HepG2 (cell line): Measurements from ENCODE around the gene DAZL. TPM values are rescaled to one million over a fixed set of nuclear protein-coding genes. Genes with fewer than 3 reads are reported as not detected.

Source experiments
- ATAC-seq: fragments of 200-7000 bp; cut with Tn5 transposase; 3 replicates; pipeline ENCODE4 v1.9.1; 2020; ENCODE audit warnings: mild to moderate bottlenecking, moderate library complexity
- BruUV-seq: library from RNA; stranded (reverse); fragments of 400-500 nt; replicated peaks from 2 replicates; lab custom pipeline; 2021; lab: Mats Ljungman, UMichigan
- CTCF ChIA-PET: fragments of 300-600 bp; formaldehyde crosslinking; extraction: SDS; loops from one replicate; lab custom pipeline; 2021; ENCODE audit warnings: low total read pairs, inconsistent platforms, low intra/inter-chr PET ratio; lab: Yijun Ruan, JAX
- POLR2A ChIA-PET: fragments of 350-600 bp; sonication (Branson Sonifier 250); formaldehyde crosslinking; loops from one replicate; lab custom pipeline; 2020; ENCODE audit warnings: antibody characterized with exemption, inconsistent platforms; lab: Yijun Ruan, JAX
- DNase-seq: peaks from one replicate; pipeline ENCODE4 v3.0.0-alpha.2; 2015; ENCODE audit warnings: low spot score
- FAIRE-seq: peaks from 3 replicates; lab custom pipeline; 2011; peaks lifted over from hg19 to GRCh38; lab: Jason Lieb, UNC
- H2AFZ ChIP-seq: one replicate; pipeline ENCODE4 v1.6.1; 2011; ENCODE audit warnings: low read length, inconsistent platforms
- H3K27ac ChIP-seq: fragments of 300-600 bp; 3 replicates; pipeline ENCODE4 v1.8.0; 2011; ENCODE audit warnings: mixed run types, mild to moderate bottlenecking, mixed read lengths, low read length, inconsistent platforms; ENCODE audit not compliant: insufficient read depth; ENCODE audit errors: extremely low read length
- H3K27me3 ChIP-seq, 2 experiments: fragments of 200-600 bp in 1 of 2; 2 replicates in 1 of 2; 3 replicates in 1 of 2; pipeline versions ENCODE4 v1.6.0 to v1.8.0; 2011; ENCODE audit warnings: low read length in 2 of 2, mild to moderate bottlenecking in 2 of 2, moderate library complexity in 2 of 2, inconsistent platforms in 1 of 2; ENCODE audit not compliant: insufficient read depth in 2 of 2, control insufficient read depth in 1 of 2
- H3K36me3 ChIP-seq, 2 experiments: fragments of 200-600 bp in 1 of 2; replicated peaks in 1 of 2; 2 replicates in 1 of 2; 3 replicates in 1 of 2; pipeline versions ENCODE4 v1.5.1 to v1.8.0; 2011; ENCODE audit warnings: low read length in 2 of 2, inconsistent platforms in 1 of 2; ENCODE audit not compliant: insufficient read depth in 2 of 2, control insufficient read depth in 1 of 2
- H3K4me1 ChIP-seq: 2 replicates; pipeline ENCODE4 v1.5.1; 2012; ENCODE audit warnings: low read length, inconsistent platforms; ENCODE audit not compliant: insufficient read depth
- H3K4me2 ChIP-seq: 2 replicates; pipeline ENCODE4 v1.6.0; 2011; ENCODE audit warnings: low read depth, low read length, inconsistent platforms
- H3K4me3 ChIP-seq, 3 experiments: fragments of 200-600 bp in 1 of 3; sonication (generic), shearing (Covaris generic) in 1 of 3; replicated peaks in 1 of 3; 2 replicates each; pipeline ENCODE4 v1.5.1; 2011 to 2016; ENCODE audit warnings: low read length in 3 of 3, inconsistent platforms in 2 of 3, low read depth in 2 of 3, mild to moderate bottlenecking in 2 of 3, control low read depth in 1 of 3, mixed read lengths in 1 of 3; ENCODE audit not compliant: insufficient read depth in 1 of 3
- H3K79me2 ChIP-seq: one replicate; pipeline ENCODE4 v1.6.1; 2011; ENCODE audit warnings: low read length, inconsistent platforms; ENCODE audit not compliant: insufficient read depth
- H3K9ac ChIP-seq: 2 replicates; pipeline ENCODE4 v1.6.0; 2011; ENCODE audit warnings: mild to moderate bottlenecking, low read depth, low read length, inconsistent platforms; ENCODE audit not compliant: insufficient read depth
- H3K9me3 ChIP-seq: 2 replicates; pipeline ENCODE4 v1.5.1; 2012; ENCODE audit warnings: mild to moderate bottlenecking, low read length
- H4K20me1 ChIP-seq: 2 replicates; pipeline ENCODE4 v1.6.0; 2011; ENCODE audit warnings: inconsistent platforms, mild to moderate bottlenecking, low read length, moderate library complexity; ENCODE audit not compliant: insufficient read depth
- BCL3 ChIP-seq: sonication (generic); formaldehyde crosslinking; IDR thresholded peaks from 2 replicates; pipeline ENCODE4 v1.5.1; 2020; ENCODE audit warnings: mild to moderate bottlenecking, missing genetic modification reagents, moderate library complexity
- CCAR2 ChIP-seq: fragments of 200-400 bp; formaldehyde crosslinking; optimal IDR thresholded peaks from 2 replicates; pipeline ENCODE3; 2018; ENCODE audit warnings: low read depth, mild to moderate bottlenecking, low read length, moderate library complexity
- FOXA3 ChIP-seq: IDR thresholded peaks from 2 replicates; pipeline ENCODE4 v1.6.1; 2016; ENCODE audit warnings: missing genetic modification reagents, missing compliant biosample characterization
- HOXA7 ChIP-seq: sonication (generic); formaldehyde crosslinking; IDR thresholded peaks from 2 replicates; pipeline ENCODE4 v1.8.1; 2022; ENCODE audit warnings: mild to moderate bottlenecking, missing genetic modification reagents, moderate library complexity
- IKZF1 ChIP-seq: fragments of 450-650 bp; IDR thresholded peaks from 2 replicates; pipeline ENCODE4 v1.7.1; 2016
- KLF6 ChIP-seq: IDR thresholded peaks from 2 replicates; pipeline ENCODE4 v1.8.0; 2016; ENCODE audit warnings: missing biosample characterization, missing genetic modification reagents
- RFXAP ChIP-seq: sonication (generic); formaldehyde crosslinking; IDR thresholded peaks from 2 replicates; pipeline ENCODE4 v1.4.0; 2020; ENCODE audit warnings: missing genetic modification reagents, borderline replicate concordance
- SP2 ChIP-seq: sonication (generic); formaldehyde crosslinking; IDR thresholded peaks from 2 replicates; pipeline ENCODE4 v1.5.1; 2020; ENCODE audit warnings: mild to moderate bottlenecking, missing genetic modification reagents
- SYNCRIP ChIP-seq: fragments of 200-400 bp; formaldehyde crosslinking; IDR thresholded peaks from 2 replicates; pipeline ENCODE4 v1.6.1; 2018; ENCODE audit warnings: mild to moderate bottlenecking, low read depth, low read length; ENCODE audit not compliant: insufficient read depth
- TMF1 ChIP-seq: sonication (generic); formaldehyde crosslinking; IDR thresholded peaks from 2 replicates; pipeline ENCODE4 v1.8.1; 2022; ENCODE audit warnings: low read depth, missing genetic modification reagents
- ZBTB39 ChIP-seq: sonication (generic); formaldehyde crosslinking; IDR thresholded peaks from 2 replicates; pipeline ENCODE4 v1.5.0; 2020; ENCODE audit warnings: missing genetic modification reagents
- ZC3H13 ChIP-seq: sonication (generic); formaldehyde crosslinking; IDR thresholded peaks from 2 replicates; pipeline ENCODE4 v1.8.1; 2023; ENCODE audit warnings: mild to moderate bottlenecking, missing genetic modification reagents, moderate library complexity
- ZNF143 ChIP-seq: sonication (generic); formaldehyde crosslinking; IDR thresholded peaks from 2 replicates; pipeline ENCODE4 v1.4.0; 2020; ENCODE audit warnings: missing genetic modification reagents
- ZNF207 ChIP-seq: fragments of 450-650 bp; IDR thresholded peaks from 2 replicates; pipeline ENCODE4 v1.6.1; 2016; ENCODE audit warnings: antibody characterized with exemption, borderline replicate concordance
- ZNF503 ChIP-seq: sonication (generic); formaldehyde crosslinking; IDR thresholded peaks from 2 replicates; pipeline ENCODE4 v1.4.0; 2020; ENCODE audit warnings: missing genetic modification reagents
- ZNF687 ChIP-seq: sonication (generic); formaldehyde crosslinking; IDR thresholded peaks from 2 replicates; pipeline ENCODE4 v1.5.1; 2020; ENCODE audit warnings: mild to moderate bottlenecking, missing genetic modification reagents, moderate library complexity
- WGBS: methylation state at CpG from one replicate; pipeline ENCODE4 v1.1.6; 2017; ENCODE audit warnings: low lambda C conversion rate; 5-methylcytosine and 5-hydroxymethylcytosine counted together
- in situ Hi-C: cut with HindIII; loops from 2 replicates; pipeline ENCODE4 v1.10.0; 2017; ENCODE audit warnings: low pct_unique_long_range_greater_than_20kb; ENCODE audit not compliant: extremely low pct_ligation_motif_present
- intact Hi-C: fragments of 100-400 bp; cut with micrococcal nuclease; formaldehyde crosslinking; loops from one replicate; pipeline ENCODE4 v1.10.0; 2022; ENCODE audit not compliant: unreplicated experiment
- polyA plus RNA-seq, 8 experiments: library from polyadenylated mRNA; depleted of rRNA in 3 of 8; stranded (reverse) in 7 of 8; unstranded in 1 of 8; fragments of >200 nt; fragmentation: Illumina TruSeq in 4 of 8; extraction: Trizol in 4 of 8; gene quantifications; 2 replicates each; pipeline versions ENCODE4 v1.2.1 to v1.2.3, GENCODE V29; 2011 to 2016; ENCODE audit warnings: low read depth in 4 of 8, missing spikeins in 1 of 8, mixed read lengths in 1 of 8; ENCODE audit not compliant: insufficient read depth in 1 of 8
- total RNA-seq, 5 experiments: library from RNA; depleted of rRNA; stranded (reverse); fragments of >200 nt; fragmentation: Illumina TruSeq; extraction: Trizol; gene quantifications; 2 replicates each; pipeline ENCODE4 v1.2.3, GENCODE V29; 2016; ENCODE audit warnings: low read depth in 1 of 5

The DAZL gene
- total and polyA plus RNA-seq, 2 of the 13 experiments (the other 11 are each of a cell fraction or from before 2014, with no cell fraction given), result not detected

- no peaks in the 10 kb centered on the region for H3K79me2 ChIP-seq
- H3K4me3 ChIP-seq, result no peak overlapping the region
- no peak overlapping the region for H3K27ac ChIP-seq
- TF ChIP-seq SYNCRIP (no peak), ZNF687 (CRISPR knock-in tag) (no peak), ZNF503 (CRISPR knock-in tag) (no peak), HOXA7 (CRISPR knock-in tag) (no peak), ZNF207 (no peak), ZC3H13 (CRISPR knock-in tag) (no peak), KLF6 (no peak), RFXAP (CRISPR knock-in tag) (no peak), BCL3 (CRISPR knock-in tag) (no peak), ZNF143 (CRISPR knock-in tag) (no peak), IKZF1 (no peak), FOXA3 (CRISPR knock-in tag) (no peak), ZBTB39 (CRISPR knock-in tag) (no peak), SP2 (no peak), CCAR2 (no peak), TMF1 (CRISPR knock-in tag) (no peak)
- no peak for ATAC-seq
- H4K20me1 ChIP-seq, result no peaks in the 10 kb centered on the region
- ChIA-PET POLR2A (no interaction called here), CTCF (no interaction called here)
- WGBS, result 35% methylated on average over 4 of the region's 4 CpGs
- no peaks in the 10 kb centered on the region for H3K4me1 ChIP-seq
- no peaks in the 10 kb centered on the region for H3K27me3 ChIP-seq
- BruUV-seq, result no TSS peak
- H3K4me2 ChIP-seq, result no peak overlapping the region
- intact Hi-C loops, result no loop called here
- in situ Hi-C loops, result loop anchor here (10.0 to 25.0 kb wide), 2 partner anchors 431 to 798 kb away; no protein-coding TSS in a partner anchor
- no peak overlapping the region for H2AFZ ChIP-seq
- no peak for FAIRE-seq
- no peaks in the 10 kb centered on the region for H3K36me3 ChIP-seq
- H3K9ac ChIP-seq, result no peak overlapping the region
- no peak for DNase-seq
- no peaks in the 10 kb centered on the region for H3K9me3 ChIP-seq
These were observed 1.2 kb upstream of the DAZL start for GRCh38 chr3:16606398-16606797.
